GM21423 (cell line): Measurements from ENCODE around the gene SLC11A1.

Source experiments
- ATAC-seq: cut with Tn5 transposase; IDR thresholded peaks from one replicate; pipeline ENCODE4 v1.9.1; 2021; ENCODE audit warnings: mild to moderate bottlenecking, moderate library complexity; ENCODE audit not compliant: unreplicated experiment

The SLC11A1 gene

DNA sequence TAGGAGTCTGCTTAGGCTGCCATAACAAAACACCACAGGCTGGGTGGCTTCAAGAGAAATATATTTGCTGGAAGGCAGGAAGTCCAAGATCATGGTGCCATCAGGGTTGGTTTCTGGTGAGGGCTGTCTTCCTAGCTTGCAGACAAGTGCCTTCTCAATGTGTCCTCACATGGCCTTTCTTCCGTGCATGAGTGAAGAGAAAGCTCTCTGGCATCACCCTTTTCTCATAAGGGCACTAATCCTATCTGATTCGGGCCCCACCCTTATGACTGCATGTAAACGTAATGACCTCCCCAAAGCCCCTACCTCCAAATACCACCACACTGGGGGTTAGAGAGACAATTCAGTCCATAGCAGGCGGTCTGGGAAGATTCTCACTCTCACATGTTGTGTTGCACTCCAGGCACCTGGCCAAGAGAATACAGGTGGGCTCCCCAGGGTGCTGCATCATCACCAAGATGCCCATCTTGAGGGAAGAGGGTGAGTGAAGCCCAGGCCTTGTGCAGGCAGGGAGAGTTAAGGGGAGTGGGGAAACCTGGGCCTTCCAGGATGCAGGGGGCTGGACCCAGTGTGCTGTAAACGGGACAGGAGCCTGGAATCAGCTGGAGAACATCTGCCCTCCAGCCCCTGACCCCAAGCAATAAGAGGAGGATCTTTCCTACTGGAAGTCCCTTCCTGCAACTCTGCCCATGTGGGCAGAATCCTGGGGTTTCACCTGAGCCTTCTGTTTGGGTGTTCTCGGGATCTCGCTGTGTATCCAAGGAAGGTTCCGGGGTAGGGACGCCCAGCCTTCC lies 15.3 kb upstream of the SLC11A1 start:
- ATAC-seq, result no peak

GRCh38 chr2:218367415-218368149 lies 14.5 kb upstream of the SLC11A1 start:
- ATAC-seq, result peak; percentile 95

- no peak for ATAC-seq
Observed at GRCh38 chr2:218368150-218368528, 13.9 kb upstream of the SLC11A1 start.

- no peak for ATAC-seq
Observed at GRCh38 chr2:218368621-218369153, 13.4 kb upstream of the SLC11A1 start.

GRCh38 chr2:218369330-218369729 lies 12.7 kb upstream of the SLC11A1 start:
- ATAC-seq, result no peak

GRCh38 chr2:218370410-218371063 lies 11.5 kb upstream of the SLC11A1 start:
- no peak for ATAC-seq

DNA sequence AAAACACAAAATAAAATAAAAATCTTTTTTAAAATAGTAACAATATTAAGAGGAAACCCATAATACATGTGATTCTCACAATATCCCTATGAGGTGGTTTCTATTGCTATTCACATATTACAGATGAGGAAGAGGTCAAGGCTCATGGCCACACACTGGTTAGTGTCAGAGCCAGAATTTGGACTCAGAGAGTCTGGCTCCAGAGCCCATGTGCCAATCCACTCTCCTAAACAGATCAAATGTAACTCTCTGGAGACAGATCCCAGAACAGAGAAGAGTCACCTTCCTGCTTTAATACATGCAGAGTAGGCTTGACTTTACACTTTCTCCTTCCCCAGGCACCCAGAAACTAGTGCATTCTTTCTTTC lies 10.1 kb upstream of the SLC11A1 start:
- ATAC-seq, result no peak

DNA sequence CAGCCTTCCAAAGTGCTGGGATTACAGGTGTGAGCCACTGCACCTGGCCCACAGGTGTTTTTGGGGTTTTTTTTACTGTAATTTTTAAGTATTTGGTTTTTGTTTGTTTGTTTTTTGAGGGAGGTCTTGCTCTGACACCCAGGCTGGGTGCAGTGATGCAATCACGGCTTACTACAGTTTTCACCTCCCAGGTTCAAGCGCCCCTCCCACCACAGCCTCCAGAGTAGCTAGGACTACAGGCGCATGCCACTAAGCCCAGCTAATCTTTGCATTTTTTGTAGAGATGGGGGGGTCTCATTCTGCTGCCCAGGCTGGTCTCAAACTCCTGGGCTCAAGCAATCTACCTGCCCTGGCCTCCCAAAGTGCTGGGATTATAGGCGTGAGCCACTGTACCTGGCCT lies 7.3 kb upstream of the SLC11A1 start:
- no peak for ATAC-seq

DNA sequence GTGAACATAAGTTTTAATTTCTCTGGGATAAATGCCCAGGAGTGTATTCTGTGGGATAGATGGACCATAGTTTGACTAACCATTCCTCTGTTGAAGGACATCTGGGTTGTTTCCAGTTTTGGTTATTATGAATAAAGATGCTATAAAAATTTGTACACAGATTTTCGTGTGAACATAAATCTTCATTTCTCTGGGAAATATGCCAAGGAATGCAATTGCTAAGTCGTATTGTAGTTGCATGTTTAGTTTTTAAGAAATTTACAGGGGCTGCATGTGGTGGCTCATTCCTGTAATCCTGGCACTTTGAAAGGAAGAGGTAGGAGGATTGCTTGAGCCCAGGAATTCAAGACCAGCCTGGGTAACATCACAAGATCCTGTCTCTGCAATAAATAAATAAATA lies 6.9 kb upstream of the SLC11A1 start:
- no peak for ATAC-seq

- no peak for ATAC-seq
Observed at GRCh38 chr2:218378053-218378452, 4.0 kb upstream of the SLC11A1 start.

GRCh38 chr2:218382785-218383184 lies 712 bp downstream of the SLC11A1 start:
- ATAC-seq, result no peak

- ATAC-seq, result no peak
Observed at GRCh38 chr2:218383892-218384519, 1.9 kb downstream of the SLC11A1 start.

- ATAC-seq, result no peak
Observed at GRCh38 chr2:218384975-218385374, 2.9 kb downstream of the SLC11A1 start.

DNA sequence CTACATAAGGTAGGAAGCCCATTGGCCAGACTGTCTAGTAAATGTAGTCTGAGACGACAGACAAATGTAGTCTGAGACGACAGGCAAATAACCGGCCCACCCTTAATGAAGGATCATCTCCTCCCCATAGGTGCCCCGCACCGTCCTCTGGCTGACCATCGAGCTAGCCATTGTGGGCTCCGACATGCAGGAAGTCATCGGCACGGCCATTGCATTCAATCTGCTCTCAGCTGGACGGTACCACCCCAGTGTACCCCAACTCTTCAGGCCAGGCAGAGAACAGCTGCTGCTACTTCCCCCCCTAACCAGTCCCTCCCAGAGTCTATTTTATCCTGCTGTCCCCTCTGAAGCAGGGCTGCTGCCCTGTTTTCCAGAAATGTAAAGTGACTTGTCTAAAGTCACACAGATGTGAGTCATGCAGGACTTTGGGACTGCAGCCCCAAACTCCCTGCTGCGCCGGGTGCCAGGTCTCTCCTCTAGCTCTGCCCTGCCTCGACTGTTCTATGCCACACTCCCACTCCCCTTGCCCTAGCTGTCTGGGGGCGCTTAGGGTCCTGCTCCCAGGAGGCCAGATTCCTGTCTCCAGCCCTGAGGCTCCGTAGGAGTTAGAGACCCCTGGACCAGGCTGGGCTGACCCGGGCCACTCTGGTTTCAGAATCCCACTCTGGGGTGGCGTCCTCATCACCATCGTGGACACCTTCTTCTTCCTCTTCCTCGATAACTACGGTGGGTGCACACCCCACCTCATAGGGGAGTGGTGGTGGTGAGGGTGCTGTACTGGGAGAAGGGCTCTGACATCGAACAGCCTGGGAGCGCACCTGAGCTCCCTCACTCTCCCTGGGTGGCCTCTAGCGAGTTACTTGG lies 4.7 kb downstream of the SLC11A1 start:
- ATAC-seq, result no peak

GRCh38 chr2:218387369-218388194 lies 5.5 kb downstream of the SLC11A1 start:
- ATAC-seq, result no peak

GRCh38 chr2:218389333-218390150 lies 7.5 kb downstream of the SLC11A1 start:
- ATAC-seq, result no peak

DNA sequence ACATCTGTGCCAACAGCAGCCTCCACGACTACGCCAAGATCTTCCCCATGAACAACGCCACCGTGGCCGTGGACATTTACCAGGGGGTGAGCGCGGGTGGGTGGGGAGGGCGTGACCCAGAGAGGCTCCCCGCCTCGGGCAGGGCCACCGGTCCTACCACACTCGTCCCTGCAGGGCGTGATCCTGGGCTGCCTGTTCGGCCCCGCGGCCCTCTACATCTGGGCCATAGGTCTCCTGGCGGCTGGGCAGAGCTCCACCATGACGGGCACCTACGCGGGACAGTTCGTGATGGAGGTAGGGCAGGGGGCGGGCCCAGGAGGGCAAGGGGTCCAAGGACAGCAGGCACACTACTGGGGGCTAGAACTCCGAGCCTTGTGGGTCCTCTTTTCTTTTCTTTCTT lies 9.1 kb downstream of the SLC11A1 start:
- ATAC-seq, result no peak

DNA sequence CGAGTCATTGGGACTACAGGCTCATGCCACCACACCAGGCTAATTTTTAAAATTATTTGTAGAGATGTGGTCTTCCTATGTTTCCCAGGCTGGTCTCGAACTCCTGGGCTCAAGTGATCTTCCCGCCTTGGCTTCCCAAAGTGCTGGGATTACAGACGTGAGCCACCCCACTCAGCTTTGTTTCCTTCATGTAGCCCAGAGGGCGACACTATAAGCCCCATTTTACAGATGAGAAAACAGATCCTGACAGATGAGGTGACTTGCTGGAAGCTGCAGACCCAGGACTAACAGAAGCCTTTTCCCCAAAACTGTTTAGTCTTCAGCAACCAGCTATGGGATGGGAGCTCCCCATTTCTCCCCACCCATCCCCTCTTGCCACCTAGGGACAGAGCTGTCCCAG lies 10.4 kb downstream of the SLC11A1 start:
- no peak for ATAC-seq
